ENCODE results near the gene ITFG2.
A peak's percentile ranks its signal among the peaks of the same experiment; 100 is the strongest.
"Not testable (repeated sequence)": the region's sequence is repeated elsewhere in the genome, so short reads cannot be mapped to it uniquely, and the experiment has no call there.

The ITFG2 gene

DNA sequence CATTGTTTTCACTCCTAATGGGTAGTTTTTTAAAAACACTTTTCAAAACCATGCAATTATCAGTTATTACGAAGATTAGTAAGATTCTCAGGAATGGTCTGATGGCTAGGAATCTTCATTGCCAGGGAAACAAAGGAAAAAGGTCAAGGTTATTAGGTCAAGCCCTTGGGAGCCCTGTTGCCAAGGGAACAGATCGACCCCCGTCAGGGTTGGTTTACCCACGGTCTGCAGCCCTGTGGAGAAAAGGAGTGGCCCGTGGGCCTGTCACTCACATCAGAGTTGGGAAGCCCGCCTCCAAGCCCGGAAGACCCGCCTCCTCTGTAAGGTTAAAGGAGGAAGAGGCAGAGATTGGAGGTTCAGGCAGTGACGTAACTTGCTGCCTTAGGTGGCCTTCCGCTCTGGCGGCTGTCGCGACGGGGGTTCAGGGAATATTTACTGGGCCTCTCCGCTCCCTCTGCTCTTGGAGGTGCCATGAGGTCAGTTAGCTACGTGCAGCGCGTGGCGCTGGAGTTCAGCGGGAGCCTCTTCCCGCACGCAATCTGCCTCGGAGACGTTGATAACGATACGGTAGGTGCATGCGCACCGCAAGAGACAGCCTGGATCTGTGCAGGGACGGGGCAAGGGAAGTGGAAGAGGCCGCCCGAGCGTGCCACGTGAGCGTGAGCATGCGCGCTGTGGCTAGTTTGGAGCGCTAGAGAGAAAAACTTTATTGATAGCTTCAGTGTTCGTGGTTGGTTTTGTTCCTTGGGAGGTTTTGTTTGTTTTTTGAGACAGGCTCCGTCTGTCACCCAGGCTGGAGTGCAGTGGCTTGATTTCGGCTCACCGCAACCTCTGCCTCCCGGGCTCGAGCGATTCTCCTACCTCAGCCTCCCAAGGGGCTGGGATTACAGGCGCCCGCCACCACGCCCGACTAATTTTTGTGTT, at the start of gene ITFG2:
Gene ITFG2 (plus strand): TSS at position 379 of the 924 bp plus-strand sequence. CDS start 93 bp downstream, at position 472.
- DNase-seq (ENCODE audit: low read depth in 3 of 3), result peak; percentile 87 to 93 (median 92)

DNA sequence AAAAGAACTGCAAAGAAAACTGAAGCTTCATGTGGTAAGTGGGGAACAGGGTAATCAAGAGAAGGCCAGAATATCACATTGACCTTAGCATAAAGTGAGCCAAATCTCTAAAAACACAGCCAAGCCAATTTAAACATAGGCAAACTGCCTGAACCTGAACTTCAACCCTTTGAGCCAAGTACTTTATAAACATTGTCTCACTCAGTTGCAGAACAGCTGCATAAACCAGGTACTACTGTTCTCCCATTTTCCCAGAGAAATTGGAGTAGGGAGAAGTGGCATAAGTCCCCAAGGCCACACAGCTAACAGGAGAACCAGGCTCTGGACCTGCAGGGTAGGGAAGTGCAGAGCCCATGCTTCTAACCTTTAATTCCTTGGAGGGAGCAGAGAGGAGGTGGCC, 48.1 kb upstream of the ITFG2 start:
- DNase-seq (ENCODE audit: low read depth in 3 of 3), result no peak

DNA sequence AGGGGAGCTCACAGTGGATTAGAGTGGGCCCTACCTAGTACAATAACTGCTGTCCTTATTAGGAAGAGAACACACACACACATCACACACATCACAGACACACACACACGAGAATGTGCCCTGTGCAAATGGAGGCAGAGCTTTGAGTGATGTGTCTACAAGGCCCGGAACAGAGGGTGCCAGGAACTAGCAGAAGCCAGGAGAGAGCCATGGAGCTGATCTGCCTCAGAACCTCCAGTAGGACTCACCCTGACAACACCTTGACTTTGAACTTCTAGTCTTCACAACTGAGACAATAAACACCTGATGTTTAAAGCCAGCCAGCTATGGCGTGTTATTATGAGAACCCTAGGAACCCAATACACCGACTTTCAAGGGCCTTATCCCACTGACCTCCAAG, 47.4 kb upstream of the ITFG2 start:
- no peak for DNase-seq (ENCODE audit: low read depth in 3 of 3)

DNA sequence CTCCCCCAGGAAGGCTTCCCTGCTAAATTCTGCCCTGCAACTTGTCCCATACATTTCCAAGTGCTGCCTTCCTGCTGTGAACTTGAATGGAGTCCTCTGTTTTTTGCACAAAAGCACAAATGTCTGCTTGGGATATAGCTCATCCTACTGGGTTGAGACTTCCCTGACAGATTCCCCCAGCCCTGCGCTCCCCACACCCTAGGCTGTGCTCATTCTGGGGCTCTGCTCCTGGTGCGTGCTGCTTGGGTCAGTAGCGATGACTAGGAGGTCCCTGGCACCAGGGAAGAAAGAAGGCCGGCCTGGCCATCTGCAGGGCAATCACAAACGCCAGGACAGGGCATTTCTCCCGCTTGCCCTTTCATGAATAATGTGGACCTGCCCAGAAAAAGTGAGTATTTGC, 46.9 kb upstream of the ITFG2 start:
- no peak for DNase-seq (ENCODE audit: low read depth in 3 of 3)

DNA sequence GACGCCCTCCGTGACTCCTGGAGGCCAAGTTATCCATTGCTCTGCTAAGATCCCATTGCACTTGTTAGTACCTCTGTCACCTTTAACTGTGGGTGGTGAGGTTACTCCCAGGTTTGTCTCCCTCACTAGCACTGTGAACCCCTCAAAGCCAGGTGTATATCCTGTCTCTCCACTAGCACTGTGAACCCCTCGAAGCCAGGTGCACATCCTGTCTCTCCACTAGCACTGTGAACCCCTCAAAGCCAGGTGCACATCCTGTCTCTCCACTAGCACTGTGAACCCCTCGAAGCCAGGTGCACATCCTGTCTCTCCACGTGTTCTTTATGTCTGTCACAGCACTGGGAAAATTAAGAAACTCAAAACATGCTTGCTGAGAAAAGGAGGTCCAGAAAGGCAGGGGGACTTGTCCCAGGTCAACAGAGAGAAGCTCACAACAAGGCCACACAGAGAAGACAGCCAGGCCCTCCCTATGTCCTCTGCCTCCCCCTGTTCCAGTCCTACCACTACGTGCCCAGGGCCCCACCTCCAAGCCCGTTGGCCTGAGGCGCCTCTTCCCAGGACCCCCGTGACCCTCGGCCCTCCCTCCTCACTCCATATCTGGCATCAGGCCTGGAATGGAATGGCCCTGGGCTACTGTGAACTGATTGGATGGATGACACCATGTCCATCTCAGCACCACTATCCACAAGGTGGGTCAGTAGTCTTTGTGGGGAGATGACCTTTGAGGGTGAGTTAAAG, 44.1 kb upstream of the ITFG2 start:
- DNase-seq (ENCODE audit: low read depth in 3 of 3), result no peak

DNA sequence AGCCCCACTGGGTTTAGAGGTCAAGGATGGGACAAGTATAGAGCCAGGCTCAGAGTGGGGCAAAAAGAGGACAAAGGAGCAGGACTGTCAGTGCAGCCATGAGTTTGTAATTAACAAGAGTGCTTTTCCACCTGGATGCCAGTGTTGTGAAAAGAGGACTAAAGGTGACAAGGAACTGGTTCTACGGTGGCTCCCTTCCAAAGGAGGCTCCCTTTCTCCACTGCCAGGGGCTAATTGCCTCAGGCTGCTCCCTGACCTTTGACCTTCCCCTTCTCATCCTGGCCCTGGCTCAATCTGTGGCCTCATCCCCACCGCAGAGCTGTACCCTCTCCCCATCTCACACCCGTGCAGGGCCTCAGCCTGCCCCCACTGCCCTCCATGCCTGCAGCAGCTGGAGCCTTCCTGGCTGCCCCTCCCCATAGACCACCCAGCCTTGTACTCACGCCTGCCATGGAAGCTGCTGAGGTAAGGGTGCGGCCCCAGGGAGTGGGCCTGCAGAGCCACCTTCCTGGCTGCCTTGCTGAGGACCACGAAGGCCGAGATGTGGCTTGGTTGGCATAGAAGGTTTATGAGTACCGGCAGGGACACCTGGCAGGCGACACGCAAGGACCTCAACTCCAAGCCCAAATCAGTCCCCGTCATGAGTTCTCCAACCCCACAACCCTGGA, 42.5 kb upstream of the ITFG2 start:
- DNase-seq (ENCODE audit: low read depth in 3 of 3), result no peak

DNA sequence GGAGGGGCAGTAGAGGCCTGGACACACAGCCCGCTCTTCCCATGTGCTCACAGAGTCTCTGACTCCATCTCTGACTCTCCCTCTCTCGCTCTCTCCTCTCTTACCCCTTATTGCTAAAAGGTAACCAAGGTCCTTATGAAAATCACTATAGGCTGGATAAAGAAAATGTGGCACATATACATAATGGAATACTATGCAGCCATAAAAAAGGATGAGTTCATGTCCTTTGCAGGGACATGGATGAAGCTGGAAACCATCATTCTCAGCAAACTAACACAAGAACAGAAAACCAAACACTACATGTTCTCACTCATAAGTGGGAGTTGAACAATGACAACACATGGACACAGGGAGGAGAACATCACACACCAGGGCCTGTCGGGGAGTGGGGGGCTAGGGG, 41.9 kb upstream of the ITFG2 start:
- not testable (repeated sequence) for DNase-seq (ENCODE audit: low read depth in 3 of 3)

DNA sequence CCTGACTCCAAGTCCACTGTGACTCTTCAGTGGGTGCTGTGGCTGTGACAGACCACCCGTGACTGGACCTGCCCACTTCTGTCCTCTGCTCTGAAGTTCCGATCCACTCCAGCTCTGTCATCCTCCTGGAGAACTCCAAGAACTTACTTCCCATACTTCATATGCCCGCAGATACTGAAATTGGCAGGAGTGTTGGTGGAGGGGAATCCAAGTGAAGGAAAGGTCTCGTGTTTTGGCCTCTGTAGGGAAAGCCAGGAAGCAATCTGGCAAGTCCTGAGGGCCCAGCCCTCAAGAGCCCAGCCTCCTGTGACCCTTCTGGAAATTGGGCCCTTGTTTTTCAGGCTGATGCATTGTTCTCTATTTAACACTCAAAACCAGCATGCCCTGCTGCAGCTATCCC, 40.1 kb upstream of the ITFG2 start:
- DNase-seq (ENCODE audit: low read depth in 3 of 3), result no peak

DNA sequence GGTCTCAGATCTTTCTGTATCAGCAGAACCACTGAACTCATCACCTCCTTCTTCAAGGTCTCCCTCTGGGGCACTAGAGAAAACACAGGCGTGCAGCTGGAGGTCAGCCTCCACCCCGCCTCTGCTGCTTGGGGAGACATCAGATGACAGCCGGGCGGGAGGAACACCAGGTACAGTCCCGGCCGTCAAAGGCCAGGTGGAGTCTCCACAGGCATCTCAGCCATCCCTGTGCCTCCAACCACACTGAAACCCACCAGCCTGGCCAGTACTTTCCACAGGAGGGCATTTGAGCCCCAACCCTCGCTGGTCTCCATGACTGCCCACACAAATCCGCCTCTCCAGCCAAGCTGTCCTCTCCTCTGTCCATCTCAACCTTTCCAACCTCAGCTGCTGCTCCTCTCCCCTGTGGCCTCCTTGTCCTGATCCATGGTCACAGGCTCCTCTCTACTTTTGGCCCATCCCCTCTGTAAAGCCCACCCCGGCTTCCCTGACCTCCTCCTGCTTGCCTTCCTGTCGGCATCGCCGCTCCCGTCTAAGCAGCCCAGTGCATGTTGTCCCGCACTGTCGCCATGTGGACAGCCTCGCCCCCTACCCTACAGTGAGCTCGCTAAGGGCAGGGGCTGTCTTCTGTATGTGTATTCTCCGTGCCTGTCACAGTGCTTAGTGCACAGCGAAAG, 39.1 kb upstream of the ITFG2 start:
- DNase-seq (ENCODE audit: low read depth in 3 of 3), result no peak

DNA sequence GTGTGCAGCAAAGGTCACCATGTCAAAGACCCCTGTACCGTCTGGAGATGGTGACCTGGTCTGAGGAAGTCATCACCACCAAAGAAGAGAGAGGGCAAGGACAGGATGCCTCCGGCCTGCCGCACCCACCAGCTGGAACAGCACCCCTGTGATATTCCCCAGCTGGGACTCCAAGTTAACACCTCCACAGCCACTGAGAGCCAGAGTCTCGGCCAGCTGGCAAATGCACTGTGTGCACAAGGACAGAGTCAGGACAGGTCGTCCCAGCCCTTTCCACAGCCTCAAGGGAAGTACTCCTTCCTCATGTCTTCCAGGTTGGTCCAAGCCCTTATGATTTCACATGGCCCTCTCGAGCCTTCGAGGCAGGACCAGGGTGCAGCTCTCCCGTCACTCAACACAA, 37.0 kb upstream of the ITFG2 start:
- no peak for DNase-seq (ENCODE audit: low read depth in 3 of 3)

DNA sequence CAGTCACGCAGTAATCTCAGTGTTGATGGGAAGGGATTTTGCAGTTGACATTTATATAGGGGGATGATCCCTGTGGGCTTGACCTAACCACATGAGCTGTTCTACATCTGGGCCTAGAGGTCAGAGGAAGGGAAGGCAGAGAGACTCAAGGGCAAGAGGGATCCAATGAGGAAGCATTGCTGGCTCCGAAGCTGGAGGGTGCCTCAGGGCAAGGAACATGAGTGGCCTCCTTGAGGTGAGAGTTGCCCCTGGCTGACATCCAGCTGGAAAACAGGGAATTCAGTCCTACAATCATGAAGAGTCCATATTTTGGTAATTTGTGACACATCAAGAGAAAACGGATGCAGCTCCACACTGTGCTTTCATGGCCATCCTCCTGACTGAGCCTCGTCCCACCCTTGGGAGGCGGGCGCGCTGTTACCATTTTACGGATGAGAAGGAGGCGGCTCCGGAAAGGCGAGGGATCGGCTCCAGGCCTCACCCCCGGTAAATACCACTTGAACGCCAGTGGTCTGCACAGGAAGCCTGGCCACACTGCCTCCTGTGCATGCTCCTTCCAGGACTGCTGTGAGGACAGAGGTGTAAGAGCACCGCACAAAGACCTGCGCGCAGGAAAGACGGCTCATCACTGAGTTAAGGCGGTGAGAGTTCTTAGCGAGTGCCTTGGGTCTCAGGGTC, 36.2 kb upstream of the ITFG2 start:
- no peak for DNase-seq (ENCODE audit: low read depth in 3 of 3)

DNA sequence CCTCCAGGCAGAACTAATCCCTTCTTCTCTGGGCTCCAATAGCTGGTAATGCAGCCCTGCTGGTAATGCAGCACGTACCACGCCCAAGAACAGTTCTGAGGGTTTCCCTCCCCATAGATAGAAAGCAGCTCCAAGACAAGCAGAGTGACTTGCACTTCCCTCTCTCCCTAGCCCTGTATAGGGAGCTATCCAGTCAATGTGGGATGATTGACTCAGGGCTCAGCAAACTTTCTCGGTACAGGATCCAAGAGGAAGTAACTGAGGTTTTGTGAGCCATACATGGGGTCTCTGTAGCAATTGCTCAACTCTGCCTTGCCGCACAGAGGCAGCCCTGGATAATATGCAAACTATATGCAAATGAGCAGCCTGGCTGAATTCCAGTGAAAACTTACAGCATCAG, 33.2 kb upstream of the ITFG2 start:
- no peak for DNase-seq (ENCODE audit: low read depth in 3 of 3)

DNA sequence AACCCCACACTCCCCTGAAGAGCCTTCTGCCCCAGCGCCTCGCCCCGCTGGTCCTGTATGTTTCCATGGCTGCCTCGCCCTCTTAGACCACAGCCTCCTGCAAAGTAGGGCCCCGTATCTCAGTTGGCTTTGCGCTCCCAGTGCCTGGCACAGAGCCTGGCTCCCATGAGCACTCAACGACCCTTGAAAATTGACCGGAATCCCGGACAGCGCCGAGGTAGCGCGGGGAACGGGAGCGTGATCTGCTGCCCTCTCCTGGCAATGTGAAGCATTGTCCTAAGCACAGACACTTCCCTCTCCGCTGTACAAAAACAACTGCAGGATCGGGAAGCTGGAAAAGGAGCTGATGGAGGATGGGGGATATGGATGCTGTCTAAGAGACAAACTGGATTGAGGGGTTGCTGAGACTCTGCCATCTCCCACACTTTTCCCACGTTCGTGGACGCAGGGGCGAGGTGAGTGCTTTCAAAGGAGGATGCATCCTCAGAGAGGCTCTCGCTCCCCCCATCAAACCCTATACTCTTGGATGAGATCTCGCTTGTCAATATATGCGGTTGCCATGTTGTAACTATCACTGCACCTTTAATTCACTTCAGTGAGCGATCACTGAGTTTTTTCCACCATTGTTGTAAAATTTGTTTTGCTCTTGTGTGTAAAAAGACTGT, 28.4 kb upstream of the ITFG2 start:
- DNase-seq (ENCODE audit: low read depth in 3 of 3), result peak in 1 of 3 donors; percentile 29

DNA sequence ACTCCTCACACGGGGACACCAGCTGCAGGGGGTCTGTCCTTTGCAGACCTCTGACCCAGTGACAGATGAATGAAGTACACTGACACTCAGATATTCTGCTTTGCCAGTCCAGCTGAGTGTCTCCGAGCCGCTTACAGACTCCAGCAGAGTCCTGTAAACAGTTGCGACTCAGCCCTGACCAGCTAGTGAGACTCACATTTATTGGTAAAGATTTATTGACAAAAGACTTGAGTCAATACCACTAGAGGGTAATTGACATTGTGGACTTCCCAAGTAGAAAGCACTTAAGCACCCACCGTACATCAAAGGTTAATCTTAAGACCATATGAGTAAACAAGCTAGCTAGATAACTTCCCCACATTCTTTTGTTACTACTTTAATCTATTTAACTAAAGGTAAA, 27.5 kb upstream of the ITFG2 start:
- no peak for DNase-seq (ENCODE audit: low read depth in 3 of 3)

DNA sequence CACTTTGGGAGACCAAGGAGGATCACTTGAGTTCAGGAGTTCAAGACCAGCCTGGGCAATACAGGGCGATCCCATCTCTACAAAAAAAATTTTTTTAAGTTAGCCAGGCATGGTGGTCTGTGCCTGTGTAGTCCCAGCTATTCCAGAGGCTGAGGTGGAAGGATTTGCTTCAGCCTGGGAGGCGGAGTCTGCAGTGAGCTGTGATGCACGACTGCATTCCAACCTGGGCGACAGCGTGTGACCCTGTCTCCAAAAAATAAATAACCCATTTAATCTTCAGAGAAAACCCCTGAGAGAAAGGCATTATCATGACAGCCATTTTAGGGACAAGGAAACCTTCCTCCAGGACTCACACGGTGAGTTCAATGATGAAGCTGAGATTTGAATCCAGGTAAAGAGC, 21.4 kb upstream of the ITFG2 start:
- DNase-seq (ENCODE audit: low read depth in 3 of 3), result no peak

DNA sequence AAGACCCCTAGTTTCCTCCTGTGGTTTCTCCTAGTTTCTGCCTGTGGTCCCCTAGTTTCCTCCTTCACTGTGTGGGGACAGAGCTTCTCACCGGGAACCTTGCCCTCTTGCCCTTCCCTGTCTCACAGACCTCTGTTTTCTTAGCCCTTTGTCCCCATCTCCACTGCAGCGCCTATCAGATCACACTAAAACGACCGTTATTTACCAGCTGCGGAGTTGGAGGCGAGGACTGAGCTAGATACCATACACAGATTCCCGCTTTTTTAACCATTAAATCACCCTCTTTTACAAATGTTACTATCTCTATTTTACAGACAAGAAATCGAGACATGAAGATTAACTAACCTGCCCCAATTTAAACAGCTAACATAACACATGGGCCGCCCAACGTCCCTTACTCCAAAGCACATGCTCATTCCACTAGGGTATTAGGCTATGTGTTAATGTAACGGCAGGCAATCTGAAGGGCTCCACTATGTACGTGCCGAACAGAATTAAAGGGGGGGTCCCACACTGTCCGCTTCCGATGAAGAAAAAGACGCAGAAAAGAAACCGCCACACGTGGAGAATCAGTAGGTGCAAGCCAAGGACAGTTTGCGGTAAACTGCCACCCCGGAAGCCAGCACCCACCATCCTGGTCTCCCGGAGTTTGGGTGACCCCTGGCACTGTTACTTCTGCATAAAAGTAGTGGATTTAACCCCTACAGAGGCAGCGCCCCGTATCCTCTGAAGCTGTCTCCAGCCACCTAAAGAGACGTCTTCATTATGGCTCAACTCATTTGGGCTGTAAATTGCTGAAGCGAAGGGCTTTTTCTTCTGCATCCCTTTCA, 19.6 kb upstream of the ITFG2 start:
- DNase-seq (ENCODE audit: low read depth in 3 of 3), result no peak

DNA sequence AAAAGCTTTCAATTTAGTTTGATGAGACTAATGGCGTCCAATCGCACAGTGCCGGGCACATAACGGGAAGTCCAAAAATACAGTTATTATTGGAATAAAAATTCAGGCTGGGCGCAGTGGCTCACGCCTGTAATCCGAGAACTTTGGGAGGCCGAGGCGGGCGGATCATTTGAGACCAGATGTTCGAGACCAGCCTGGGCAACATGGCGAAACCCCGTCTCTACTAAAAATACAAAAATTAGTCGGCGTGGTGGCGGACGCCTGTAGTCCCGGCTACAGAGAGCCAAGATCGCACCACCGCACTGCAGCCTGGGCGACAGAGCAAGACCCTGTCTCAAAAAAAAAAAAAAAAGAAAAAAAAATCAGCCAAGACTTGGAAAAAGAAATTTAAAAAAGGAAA, 18.9 kb upstream of the ITFG2 start:
- no peak for DNase-seq (ENCODE audit: low read depth in 3 of 3)

DNA sequence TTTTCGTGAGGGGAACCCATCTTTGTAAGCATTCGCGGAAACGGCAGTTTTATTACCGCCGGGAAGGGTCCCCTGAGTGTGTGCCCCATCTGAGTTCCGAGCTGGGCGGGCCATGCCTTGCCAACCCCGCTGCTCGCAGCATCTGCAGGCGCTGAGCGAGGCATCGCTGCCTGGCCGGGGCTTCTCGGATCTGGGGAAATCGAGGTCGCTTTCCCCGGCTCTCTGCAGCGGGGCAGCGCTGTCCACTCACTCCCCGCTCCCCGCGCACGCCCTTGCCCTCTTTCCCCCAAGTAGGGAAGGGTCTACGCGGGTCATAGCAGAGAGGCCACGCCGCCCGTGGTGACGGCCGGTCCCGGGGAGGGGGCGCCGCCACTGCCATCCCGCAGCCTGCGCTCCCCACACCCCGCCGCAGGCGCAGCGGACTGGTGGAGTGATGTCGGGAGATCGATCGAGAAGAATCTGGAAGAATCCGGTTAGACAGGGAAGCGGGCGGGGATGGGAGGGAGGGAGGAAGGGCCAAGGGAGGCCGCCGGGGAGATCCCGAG, 18.2 kb upstream of the ITFG2 start:
- peak in 1 of 3 donors; percentile 2 for DNase-seq (ENCODE audit: low read depth in 3 of 3)

DNA sequence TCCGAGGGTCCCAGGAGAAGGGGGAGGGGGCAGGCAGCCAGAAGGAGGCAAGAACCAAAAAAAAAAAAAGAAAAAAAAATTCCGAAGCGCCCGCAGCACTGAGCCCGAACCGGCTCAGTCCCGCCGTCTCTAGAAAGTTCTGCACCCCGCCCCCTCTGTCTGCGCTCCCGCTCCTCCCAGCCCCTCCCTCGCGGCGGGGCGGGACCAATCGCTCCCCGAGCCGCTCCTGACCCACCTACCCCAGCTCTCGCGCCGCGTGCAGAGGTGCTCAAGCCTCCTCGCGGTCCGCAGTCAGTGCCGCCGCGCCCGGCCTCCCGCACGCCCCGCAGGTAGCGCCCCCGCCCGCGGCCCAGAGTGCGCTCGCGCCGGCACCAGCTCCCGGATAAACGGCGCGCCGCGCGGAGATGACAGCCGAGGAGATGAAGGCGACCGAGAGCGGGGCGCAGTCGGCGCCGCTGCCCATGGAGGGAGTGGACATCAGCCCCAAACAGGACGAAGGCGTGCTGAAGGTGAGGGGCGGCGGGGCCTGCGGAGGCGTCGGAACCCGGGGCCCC, 17.7 kb upstream of the ITFG2 start, which contains the start of gene FKBP4:
Gene FKBP4 (plus strand): TSS at position 235 of the 554 bp plus-strand sequence. CDS start 170 bp downstream, at position 405.
- peak; percentile 78 to 84 (median 79) for DNase-seq (ENCODE audit: low read depth in 3 of 3)
